ENCODE measurements around the gene CPEB2. TPM values are rescaled to one million over a fixed set of nuclear protein-coding genes. Genes with fewer than 3 reads are reported as not detected.

CPEB2 gene
- 100 to 1,000 TPM in 1 of 2 donors, 10 to 100 TPM in 1; 70.3 to 113 TPM for total RNA-seq

DNA sequence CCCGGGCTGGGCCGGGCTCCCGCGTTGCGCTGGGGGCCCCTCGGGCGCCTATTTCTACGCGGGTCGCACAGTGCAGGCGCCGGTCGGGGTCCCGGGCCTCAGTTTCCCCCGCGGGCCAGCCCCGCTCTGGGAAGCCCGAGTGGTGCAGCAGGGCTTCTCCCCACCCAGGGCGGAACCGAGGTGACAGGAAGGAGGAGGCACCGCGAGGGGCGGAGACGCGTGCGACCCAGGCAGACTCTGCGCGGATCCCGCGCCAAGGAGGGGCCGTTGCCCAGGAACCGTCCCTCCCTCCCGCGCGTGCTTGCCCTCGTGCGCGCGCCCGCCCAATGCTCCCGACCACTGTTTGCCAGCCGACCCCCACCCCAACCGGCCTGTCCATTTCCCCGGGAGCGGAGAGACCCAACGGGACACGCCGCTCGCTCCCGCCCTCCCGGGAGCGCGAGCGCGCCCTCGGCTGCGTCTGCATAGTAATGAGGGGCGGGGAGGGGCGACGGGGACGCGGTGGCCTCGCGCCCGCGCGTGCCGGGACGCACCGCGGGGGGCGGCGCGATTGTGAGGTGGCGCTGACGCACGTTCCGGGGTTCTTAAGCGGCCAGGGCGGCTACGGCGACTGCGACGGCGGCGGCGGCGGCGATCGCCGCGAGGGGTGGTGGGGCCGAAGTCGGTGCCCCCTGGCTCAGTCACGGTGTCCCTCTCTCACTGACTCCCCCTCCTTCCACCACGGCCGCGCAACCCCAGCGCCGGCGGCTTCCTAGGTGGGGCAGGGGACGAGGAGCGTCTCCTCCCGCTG lies at the start of gene CPEB2:
Gene CPEB2 (plus strand): TSS at position 613 of the 790 bp plus-strand sequence. CDS start 193 bp downstream, outside the sequence.

